EH (cell line): Measurements from ENCODE around the gene DCC.
"Not testable (repeated sequence)": the region's sequence is repeated elsewhere in the genome, so short reads cannot be mapped to it uniquely, and the experiment has no call there.

ENCODE experiments used
- DNase-seq: peaks from one replicate; pipeline ENCODE4 v3.0.0-alpha.2; 2015; ENCODE audit warnings: low read depth

Gene DCC

DNA sequence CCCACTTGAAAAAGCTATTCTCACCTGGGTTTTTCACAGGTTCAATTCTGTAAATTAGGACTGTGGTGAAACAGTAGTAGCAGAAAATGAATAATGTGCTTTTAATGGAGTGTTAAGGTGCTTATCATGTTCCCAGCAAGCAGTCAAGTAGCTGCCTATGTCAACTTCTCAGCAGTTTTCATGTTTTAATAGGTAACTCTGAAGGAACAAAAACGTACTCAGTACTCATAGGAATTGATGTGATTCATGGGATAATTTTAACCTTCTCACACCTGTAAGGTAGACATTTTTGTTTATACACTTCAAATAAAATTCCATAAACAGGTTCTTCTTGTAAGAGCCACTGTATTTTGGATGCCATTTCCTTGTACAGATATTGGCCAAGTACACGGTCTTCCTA is 1082.9 kb downstream of the DCC start:
- DNase-seq: no peak

GRCh38 chr18:53426666-53427184 is 1086.7 kb downstream of the DCC start:
- no peak for DNase-seq

GRCh38 chr18:53441761-53442414 is 1101.9 kb downstream of the DCC start:
- no peak for DNase-seq

- no peak for DNase-seq
These were observed 1102.4 kb downstream of the DCC start for GRCh38 chr18:53442415-53442783.

- no peak for DNase-seq
These were observed 1103.3 kb downstream of the DCC start for GRCh38 chr18:53443336-53443735.

DNA sequence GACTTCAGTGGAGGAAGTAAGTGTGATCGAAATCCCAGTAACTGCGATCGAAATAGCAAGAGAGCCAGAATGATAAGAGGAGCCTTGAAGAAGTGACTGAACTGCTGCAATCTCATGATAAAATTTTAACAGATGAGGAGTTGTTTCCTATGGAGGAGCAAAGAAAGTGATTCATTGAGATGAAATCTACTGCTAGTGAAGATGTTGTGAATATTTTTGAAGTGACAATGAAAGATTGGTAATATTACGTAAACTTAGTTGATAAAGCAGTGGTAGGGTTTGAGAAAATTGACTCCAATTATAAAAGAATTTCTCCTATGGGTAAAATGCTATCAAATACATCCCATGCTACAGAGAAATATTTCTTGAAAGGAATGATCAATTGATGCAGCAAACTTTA is 1103.8 kb downstream of the DCC start:
- DNase-seq: no peak

DNA sequence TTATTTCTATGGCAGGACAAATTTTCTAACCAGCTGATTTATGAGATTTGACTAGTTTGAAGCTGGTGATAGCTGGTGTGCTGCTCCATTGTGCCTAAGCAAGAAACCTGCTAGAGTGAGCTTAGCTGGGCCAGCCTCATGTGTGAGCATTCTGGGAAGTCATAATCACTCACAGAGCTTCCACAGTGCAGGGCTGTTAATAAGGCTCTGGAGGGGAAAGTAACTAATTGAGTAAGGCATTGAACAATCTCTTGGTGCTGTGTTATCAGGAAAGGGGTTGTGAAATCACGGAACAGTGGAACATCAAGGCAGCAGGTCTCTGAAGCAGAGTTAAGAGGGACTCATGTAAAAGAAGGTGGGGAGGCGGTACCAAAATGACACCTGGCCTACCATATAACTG is 1111.9 kb downstream of the DCC start:
- DNase-seq: no peak

DNA sequence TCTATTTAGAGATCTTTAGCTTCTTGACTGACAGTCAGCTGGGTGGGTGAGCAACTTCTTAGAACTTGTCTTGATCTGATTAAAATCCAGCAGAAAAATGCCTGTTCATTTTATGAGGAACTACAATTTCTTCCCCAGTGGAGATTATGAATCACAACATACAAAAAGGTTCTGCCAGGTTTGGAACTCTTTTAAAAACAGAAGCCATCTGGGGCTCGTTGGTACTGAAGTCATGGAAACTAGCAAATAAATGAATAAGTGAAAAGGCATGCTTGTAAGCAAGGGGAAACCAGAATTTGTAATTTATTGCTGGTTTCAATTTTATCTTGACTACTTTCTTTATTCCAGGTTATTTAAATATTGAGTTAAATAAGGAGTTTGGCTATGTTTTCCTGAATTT is 1117.1 kb downstream of the DCC start:
- DNase-seq: no peak

DNA sequence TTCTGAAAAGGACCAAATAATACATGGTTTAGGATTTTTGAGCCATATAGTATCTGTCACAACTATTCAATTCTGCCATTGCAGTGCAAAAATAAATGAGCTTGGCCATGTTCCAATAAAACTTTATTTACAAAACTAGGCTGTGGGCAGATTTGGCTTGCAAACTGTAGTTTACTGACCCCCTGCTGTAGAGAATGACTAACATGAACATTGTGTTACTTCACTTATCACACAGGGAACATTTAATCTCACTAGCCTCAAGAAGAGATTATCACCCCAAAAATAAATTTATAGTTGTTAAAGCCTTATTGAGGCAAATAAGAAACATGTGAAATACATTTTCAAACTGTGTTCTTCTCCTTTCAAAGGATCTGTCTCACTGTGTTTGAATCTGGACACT is 1118.3 kb downstream of the DCC start:
- no peak for DNase-seq

DNA sequence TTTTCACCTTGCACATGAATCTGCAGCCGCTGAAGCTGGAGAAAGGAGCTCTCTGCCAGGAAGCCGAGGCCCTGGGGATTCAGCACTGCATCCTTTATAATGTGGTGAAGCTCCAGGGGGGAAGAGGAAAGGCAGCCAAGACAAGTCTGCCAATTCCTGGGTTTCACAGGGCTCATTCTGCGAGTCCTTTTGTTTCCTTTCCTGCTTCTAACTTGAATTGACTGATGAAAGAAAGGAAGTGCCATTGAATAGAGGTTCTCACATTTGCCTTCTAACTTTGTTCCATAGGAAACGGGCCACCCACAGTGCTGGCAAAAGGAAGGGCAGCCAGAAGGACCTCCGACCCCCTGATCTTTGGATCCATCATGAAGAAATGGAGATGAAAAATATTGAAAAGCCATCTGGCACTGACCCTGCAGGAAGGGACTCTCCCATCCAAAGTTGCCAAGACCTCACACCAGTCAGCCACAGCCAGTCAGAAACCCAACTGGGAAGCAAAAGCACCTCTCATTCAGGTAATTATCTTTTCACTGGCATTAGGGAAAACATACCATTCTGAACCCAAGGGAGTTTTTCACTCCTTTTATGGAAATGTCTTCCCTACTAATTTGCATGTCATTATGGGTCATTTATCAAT is 1119.1 kb downstream of the DCC start:
- no peak for DNase-seq

GRCh38 chr18:53467756-53468155 is 1127.8 kb downstream of the DCC start:
- no peak for DNase-seq

- not testable (repeated sequence) for DNase-seq
These were observed 1128.2 kb downstream of the DCC start for GRCh38 chr18:53468173-53468572.

- DNase-seq: no peak
These were observed 1132.5 kb downstream of the DCC start for GRCh38 chr18:53472546-53472945.

DNA sequence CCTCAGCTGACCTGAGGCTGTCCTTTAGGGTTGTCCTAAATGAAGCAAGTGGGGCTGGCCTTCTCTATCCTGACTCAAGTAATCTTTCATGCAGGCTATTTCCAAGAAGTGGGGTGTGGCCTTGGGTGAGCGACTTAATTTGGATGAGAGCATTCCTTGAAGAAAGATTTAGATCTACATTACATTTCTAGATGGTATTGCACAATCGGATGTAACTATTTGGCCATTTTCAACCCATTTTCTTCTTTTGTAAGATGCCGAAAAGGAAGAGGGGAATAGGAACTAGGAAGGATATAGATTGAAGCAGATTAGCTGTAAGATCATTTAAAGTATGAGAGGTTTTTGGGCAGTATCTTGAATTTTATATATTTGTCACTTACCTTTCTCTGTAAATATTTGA is 1138.2 kb downstream of the DCC start:
- DNase-seq: no peak

DNA sequence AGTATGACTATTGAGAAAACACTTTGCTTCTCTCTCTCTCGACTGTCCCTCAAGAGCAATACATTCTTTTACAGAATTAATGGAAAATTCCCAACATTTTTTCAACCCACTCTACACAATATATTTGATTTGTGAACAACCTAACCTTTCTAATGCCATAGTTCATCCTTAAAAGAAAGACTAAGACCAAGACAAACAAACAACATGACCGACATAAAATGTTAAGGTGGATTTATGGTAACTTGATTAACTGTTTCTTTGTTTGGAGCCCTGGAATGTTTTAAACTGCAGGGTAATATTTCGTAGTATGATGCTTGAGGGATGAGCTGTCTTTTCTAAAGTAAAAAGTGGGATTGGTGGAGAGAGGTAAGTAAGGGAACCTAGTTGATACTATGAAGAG is 1146.3 kb downstream of the DCC start:
- DNase-seq: no peak

DNA sequence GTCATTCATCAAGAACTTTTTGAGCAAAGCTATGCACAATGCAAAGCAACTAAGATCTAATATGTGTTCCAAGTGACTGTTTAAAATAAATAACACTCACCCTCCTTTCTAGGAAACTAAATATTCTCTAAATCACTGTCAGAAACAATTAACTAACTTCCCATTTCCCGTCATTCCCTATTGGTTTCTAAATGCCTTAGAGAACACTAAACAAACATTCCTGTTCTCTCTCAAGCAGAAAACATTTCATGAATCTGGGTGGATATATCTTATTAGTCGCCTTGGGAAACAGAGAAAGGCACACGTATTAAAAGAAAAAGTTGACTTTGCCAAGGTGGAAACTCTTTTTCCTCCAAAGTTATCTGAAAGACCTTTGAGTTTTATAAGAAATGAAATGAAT is 1149.3 kb downstream of the DCC start:
- DNase-seq: no peak

GRCh38 chr18:53490019-53490418 is 1150.0 kb downstream of the DCC start:
- no peak for DNase-seq

DNA sequence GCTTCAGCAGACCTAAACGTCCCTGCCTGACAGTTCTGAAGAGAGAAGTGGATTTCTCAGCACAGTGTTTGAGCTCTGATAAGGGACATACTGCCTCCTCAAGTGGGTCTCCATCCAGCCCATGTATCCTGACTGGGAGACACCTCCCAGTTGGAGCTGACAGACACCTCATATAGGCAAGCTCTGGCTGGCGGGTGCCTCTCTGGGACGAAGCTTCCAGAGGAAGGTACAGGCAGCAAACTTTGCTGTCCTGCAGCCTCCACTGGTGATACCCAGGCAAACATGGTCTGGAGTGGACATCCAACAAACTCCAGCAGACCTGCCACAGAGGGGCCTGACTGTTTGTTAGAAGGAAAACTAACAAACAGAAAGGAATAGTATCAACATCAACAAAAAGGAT is 1156.0 kb downstream of the DCC start:
- no peak for DNase-seq

DNA sequence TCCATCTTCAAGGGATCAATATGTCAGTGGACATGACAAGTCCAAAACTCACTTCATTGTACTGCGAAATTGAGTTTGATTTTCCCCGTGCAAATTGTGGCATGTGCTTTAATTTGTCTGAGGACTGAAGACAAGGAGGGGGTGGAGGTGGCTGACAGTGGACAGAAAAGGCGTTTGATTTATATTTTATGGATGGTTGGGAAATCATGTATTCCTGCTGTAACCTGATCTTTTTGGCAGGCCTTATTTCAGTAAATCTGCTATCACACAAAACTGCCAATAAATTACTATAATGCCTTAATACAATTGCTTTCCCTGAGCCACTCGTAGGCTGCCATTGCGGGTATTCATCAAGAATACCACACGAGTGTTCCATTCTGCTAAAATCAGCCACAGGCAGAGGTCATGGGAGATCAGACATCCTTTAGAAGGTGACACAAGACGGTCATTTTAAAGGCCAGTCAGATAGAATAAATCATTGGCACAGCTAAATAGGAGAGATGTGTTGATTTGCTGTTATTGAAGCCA is 1164.0 kb downstream of the DCC start:
- DNase-seq: no peak

- DNase-seq: no peak
These were observed 1168.5 kb downstream of the DCC start for GRCh38 chr18:53508529-53508928.

DNA sequence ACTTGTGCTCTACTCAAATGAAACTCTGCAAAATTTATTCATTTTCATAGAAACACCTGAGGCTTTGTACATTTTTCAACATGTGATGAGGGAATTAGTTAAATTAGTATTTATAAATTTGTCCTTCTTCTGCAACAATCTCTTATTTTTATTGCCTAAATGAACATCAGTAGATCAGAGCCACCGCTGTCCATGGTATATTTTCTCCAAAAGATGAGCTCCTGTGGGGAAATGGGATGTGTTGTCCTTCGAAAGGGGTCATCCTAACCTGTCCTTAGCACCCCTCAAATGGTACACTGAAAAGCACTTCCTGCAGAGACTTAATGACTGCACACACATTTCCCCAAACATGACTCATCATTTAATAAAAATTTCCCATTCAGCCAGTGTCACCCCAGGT is 1169.9 kb downstream of the DCC start:
- DNase-seq: no peak

- not testable (repeated sequence) for DNase-seq
These were observed 1171.7 kb downstream of the DCC start for GRCh38 chr18:53511725-53512124.

- no peak for DNase-seq
These were observed 1181.1 kb downstream of the DCC start for GRCh38 chr18:53521068-53521467.
